DMS53 (cell line): ENCODE measurements around the gene SLC13A3.

Source experiments
- DNase-seq: peaks from one replicate; lab custom pipeline; 2025; lab: John Stamatoyannopoulos, UW

SLC13A3 gene

DNA sequence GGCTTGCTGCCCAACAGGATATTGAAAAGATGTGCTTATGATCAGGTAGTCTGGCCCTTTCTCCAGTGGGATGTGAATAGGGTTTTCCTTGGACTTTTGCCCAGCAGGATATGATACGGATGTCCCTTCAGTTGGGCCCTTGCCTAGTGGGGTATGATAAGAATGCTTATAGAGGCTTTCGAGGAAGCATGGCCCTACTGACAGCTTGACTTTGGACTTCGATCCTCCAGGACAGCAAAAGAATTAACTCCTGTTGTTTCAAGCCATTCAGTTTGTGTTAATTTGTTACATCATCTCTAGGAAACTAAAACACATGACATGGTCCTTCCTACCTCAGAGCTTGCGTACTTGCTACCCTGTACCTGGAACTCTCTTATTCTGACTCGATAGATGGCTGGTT, 128.2 kb downstream of the SLC13A3 start:
- DNase-seq, result no peak

DNA sequence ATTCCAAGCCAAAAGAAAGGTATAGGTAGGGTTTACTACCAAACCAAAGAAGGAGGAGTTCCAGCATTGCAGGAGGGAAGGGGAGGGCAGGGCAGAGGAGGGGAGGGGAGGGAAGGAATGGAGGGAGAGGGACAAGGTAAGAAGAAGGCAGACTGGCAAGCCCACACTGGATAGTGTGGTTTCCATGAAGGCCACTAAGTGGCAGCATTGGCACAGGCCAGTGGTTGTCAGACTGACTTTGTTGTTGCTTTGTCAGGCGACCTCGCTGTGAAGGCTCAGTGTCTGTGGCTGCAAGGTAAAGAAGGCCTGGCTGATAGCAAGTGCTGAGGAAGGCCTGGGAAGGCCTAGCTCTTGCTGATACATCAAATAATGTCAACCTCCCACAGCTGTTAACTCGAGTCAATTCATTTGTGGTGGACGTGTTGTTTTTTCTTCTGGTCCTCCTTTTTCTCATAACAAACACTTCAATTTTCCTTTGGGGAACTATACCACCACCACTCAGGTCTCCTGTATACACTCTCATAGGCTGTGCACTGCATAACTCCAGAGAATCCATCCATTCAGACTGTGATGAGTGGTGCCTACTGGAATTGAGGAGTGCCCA, 130.2 kb downstream of the SLC13A3 start:
- peak; percentile 93 for DNase-seq

DNA sequence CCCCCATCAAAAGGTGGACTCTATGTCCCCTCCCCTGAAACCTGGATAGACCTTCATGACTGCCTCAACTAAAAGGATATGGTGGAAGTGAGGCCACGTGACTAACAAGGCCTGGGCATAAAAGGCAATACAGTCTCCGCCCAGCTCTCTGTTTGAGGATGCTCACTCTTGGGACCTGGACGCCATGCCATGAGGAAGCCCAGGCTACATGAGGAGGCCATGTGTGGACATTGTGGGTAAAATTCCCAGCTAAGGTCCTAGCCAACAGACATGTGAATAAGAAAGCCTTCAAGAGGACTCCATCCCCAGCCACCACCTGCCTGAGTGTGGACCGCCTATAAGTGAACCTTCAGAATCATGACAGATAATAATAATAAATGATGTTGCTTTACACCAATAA, 130.7 kb downstream of the SLC13A3 start:
- no peak for DNase-seq

DNA sequence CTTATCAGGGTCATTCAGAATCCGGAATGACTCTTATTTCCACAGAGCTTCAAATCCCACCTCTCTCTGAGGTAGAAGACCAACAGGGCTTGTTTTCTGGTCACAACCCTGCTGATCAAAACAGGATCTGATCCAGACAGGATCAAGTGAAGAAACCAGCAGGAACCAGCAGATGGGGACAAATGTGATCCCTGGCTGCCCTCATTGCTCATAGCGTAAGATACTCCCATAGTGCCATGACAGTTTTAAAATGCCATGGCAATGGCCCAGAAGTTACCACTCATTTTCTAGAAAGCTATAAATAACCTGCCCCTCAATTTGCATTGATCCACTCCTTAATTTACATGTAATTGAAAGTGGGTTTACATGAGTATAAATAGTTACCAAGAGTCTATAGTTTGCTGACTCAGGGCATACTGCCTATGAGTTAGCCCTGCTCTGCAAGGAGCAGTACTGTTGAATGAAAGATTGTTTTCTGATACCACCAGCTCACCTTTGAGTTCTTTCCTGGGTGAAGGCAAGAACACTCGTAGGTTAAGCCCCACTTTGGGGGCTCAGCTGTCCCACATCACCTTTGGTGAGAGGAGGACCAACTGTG, 131.7 kb downstream of the SLC13A3 start:
- no peak for DNase-seq

DNA sequence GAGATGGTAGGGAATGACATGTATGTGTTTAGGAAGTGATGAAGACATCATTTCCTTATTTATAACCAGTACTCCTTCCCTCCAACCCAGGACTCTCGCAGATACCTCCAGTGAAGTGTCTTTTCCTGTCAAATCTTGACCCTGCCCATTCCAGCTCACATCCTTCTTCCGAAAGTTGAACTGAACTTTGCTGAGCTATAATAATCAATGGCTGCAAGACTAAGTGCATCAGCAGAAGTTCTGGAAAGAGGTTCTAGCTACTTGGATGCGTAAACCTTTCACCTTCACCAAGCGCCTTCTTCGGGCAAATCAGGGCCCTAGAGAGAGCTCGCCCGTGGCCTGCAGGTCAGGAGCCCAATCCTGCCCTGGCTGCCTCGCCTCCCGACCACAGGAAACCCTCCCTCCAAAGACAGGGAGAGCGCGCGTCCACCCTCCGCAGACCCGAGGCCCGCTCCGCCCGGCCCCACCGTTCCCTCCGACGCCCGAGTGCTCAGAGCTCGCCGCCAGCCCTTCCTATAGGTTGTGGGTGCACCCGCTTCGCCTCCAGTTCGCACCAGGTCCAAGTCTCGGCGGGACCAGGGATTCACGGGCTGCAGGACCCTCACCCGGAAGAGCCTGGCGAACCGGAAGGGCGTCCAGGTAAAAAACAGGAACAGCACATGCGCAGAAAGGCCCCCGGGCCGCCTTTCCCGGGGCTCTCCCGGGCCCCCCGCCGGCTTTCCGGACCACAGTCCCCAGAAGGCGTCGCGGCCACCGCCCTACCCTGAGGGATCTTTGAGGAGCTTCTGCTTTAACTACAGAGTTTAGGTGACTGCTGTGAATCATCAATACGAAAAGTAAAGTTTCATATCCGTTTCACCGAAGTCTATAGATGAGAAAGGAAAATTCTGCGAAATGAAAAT, 138.1 kb downstream of the SLC13A3 start, which contains the start of gene ZNF334:
TSS of gene ZNF334 (minus strand) at position 617 of the 902 bp plus-strand sequence. CDS start 1,457 bp downstream, outside the sequence.
- peak; percentile 91 for DNase-seq

DNA sequence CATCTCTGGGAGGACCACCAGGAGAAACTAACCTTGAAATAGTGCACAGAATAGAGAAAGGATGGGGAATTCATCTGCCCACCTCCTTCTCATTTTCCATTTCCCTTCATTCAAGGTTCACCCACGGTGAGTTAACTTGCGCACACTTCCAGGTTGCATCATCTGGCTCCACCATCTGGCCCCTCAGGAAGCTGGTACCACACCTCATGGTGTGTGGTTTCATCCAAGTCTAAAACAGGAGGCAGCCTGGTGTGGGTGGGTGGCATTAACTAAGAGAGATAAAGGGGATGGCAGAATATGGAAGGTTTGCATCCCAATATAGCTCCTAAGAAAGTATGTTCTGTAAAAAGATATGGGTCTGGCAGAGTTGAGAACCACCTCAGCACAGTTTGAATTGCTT, 141.7 kb downstream of the SLC13A3 start:
- DNase-seq, result no peak
